Thyroid gland (tissue), 4 donors: ENCODE data around the gene FGF19.

ENCODE experiments used
- CTCF ChIP-seq, 6 experiments: fragments of 200-600 bp in 3 of 6; fragments of 450-650 bp in 3 of 6; sonication (generic) in 3 of 6; IDR thresholded peaks; one replicate each; pipeline ENCODE4 v1.5.1; 2016 to 2019; ENCODE audit warnings: antibody characterized with exemption in 6 of 6, mild to moderate bottlenecking in 2 of 6, inconsistent platforms in 1 of 6, moderate library complexity in 1 of 6
- POLR2A ChIP-seq, 2 donors: fragments of 450-650 bp; IDR thresholded peaks; one replicate each; pipeline ENCODE4 v1.6.1; 2017; ENCODE audit warnings: antibody characterized with exemption in 2 of 2, mild to moderate bottlenecking in 2 of 2, moderate library complexity in 1 of 2

DNA sequence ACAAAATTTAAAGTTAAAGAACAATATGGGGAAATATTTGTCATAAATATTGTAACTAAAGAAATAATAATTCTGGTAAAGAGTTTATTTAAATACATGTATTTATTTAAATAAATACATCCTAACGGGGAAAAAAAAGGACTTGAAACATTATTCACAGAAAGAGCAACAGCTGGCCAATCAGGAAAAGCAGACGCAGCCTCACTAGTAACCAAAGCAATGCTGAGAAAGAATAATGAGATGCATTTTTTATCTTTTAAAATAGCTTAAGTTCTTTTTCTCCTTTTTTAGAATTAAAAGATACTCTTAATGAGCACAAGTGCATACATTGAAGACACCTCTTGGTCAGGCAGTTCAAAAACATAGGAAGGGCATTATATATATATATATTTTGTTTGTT, 26.1 kb downstream of the FGF19 start:
- TF ChIP-seq CTCF (IDR thresholded peaks at IDR 0.05) (no peak), POLR2A (IDR thresholded peaks at IDR 0.05) (no peak)
